ENCODE measurements around the gene RBM38. TPM values are rescaled to one million over a fixed set of nuclear protein-coding genes. Genes with fewer than 3 reads are reported as not detected.

Gene RBM38
- total and polyA plus RNA-seq, 2 donors from 2014 or later: 16.8 to 18.0 TPM

GRCh38 chr20:57425150-57426013, 34.2 kb downstream of the RBM38 start:
- Histone ChIP-seq H3K36me3 (ENCODE audit: control insufficient read depth in 2 of 3, insufficient read depth in 3 of 3, low read length in 3 of 3) (no peaks in the 10 kb centered on the region), H3K27me3 (ENCODE audit: control insufficient read depth, insufficient read depth, low read length) (no peaks in the 10 kb centered on the region), H3K9ac (ENCODE audit: low read length in 3 of 3) (no peak overlapping the region), H3K4me1 (ENCODE audit: control insufficient read depth in 2 of 3, insufficient read depth in 2 of 3, low read depth in 1 of 3, low read length in 3 of 3) (no peaks in the 10 kb centered on the region), H3K4me3 (ENCODE audit: low read length in 3 of 3) (no peak overlapping the region), H3K27ac (ENCODE audit: low read depth in 2 of 2, low read length in 2 of 2) (no peak overlapping the region), H3K9me3 (ENCODE audit: control insufficient read depth in 2 of 3, insufficient read depth in 1 of 3, low read length in 3 of 3) (no peaks in the 10 kb centered on the region)
- intact Hi-C loops (cut with DNase I): no loop called here
- FAIRE-seq (no peak), DNase-seq (peak in 4 of 5 donors; percentile 54 to 78 (median 58))
- TF ChIP-seq CTCF (IDR thresholded peaks at IDR 0.05; ENCODE audit: borderline replicate concordance, extremely low read depth, insufficient read depth): no peak

- Histone ChIP-seq H3K27me3 (ENCODE audit: control insufficient read depth, insufficient read depth, low read length) (no peaks in the 10 kb centered on the region), H3K36me3 (ENCODE audit: control insufficient read depth in 2 of 3, insufficient read depth in 3 of 3, low read length in 3 of 3) (no peaks in the 10 kb centered on the region), H3K4me1 (ENCODE audit: control insufficient read depth in 2 of 3, insufficient read depth in 2 of 3, low read depth in 1 of 3, low read length in 3 of 3) (no peaks in the 10 kb centered on the region), H3K27ac (ENCODE audit: low read depth in 2 of 2, low read length in 2 of 2) (no peak overlapping the region), H3K9me3 (ENCODE audit: control insufficient read depth in 2 of 3, insufficient read depth in 1 of 3, low read length in 3 of 3) (no peaks in the 10 kb centered on the region), H3K9ac (ENCODE audit: low read length in 3 of 3) (no peak overlapping the region), H3K4me3 (ENCODE audit: low read length in 3 of 3) (no peak overlapping the region)
- no peak for FAIRE-seq
- intact Hi-C loops (cut with DNase I): no loop called here
- no peak for DNase-seq
- no peak for TF ChIP-seq CTCF (IDR thresholded peaks at IDR 0.05; ENCODE audit: borderline replicate concordance, extremely low read depth, insufficient read depth)
Observed at GRCh38 chr20:57426271-57426689, 35.1 kb downstream of the RBM38 start.

GRCh38 chr20:57426831-57427230, 35.6 kb downstream of the RBM38 start:
- DNase-seq: no peak
- H3K27me3 ChIP-seq (ENCODE audit: control insufficient read depth, insufficient read depth, low read length): no peaks in the 10 kb centered on the region
- H3K4me3 ChIP-seq (ENCODE audit: low read length in 3 of 3): no peak overlapping the region
- no peaks in the 10 kb centered on the region for H3K9me3 ChIP-seq (ENCODE audit: control insufficient read depth in 2 of 3, insufficient read depth in 1 of 3, low read length in 3 of 3)
- no peak overlapping the region for H3K9ac ChIP-seq (ENCODE audit: low read length in 3 of 3)
- H3K36me3 ChIP-seq (ENCODE audit: control insufficient read depth in 2 of 3, insufficient read depth in 3 of 3, low read length in 3 of 3): no peaks in the 10 kb centered on the region
- intact Hi-C loops (cut with DNase I): no loop called here
- no peaks in the 10 kb centered on the region for H3K4me1 ChIP-seq (ENCODE audit: control insufficient read depth in 2 of 3, insufficient read depth in 2 of 3, low read depth in 1 of 3, low read length in 3 of 3)
- H3K27ac ChIP-seq (ENCODE audit: low read depth in 2 of 2, low read length in 2 of 2): no peak overlapping the region
- no peak for FAIRE-seq
- TF ChIP-seq CTCF (IDR thresholded peaks at IDR 0.05; ENCODE audit: borderline replicate concordance, extremely low read depth, insufficient read depth): no peak

Data from kidney (tissue), 14 donors.